ENCODE measurements around the gene IL6R. TPM values are rescaled to one million over a fixed set of nuclear protein-coding genes. Genes with fewer than 3 reads are reported as not detected.

IL6R gene
- total RNA-seq, 1 donor from 2014 or later = 0.78 TPM

GRCh38 chr1:154427173-154428139 lies 22.3 kb downstream of the IL6R start:
- peaks cover 49% of the 10 kb centered on the region for H3K4me1 Mint-ChIP-seq
- H3K36me3 Mint-ChIP-seq = no peaks in the 10 kb centered on the region
- H3K9me3 Mint-ChIP-seq = no peaks in the 10 kb centered on the region
- no peak overlapping the region for H3K4me3 Mint-ChIP-seq
- peak overlapping the region; percentile 79 for H3K27ac Mint-ChIP-seq
- no peak for TF ChIP-seq CTCF (IDR thresholded peaks at IDR 0.05; ENCODE audit: unreplicated experiment)
- no peak for DNase-seq (ENCODE audit: low spot score in 2 of 2, unreplicated experiment in 2 of 2)
- no peaks in the 10 kb centered on the region for H3K27me3 Mint-ChIP-seq (ENCODE audit: low read depth)

- Mint-ChIP-seq H3K27ac (no peak overlapping the region), H3K4me1 (peaks cover 47% of the 10 kb centered on the region), H3K4me3 (no peak overlapping the region), H3K27me3 (ENCODE audit: low read depth) (no peaks in the 10 kb centered on the region), H3K36me3 (no peaks in the 10 kb centered on the region), H3K9me3 (no peaks in the 10 kb centered on the region)
- no peak for TF ChIP-seq CTCF (IDR thresholded peaks at IDR 0.05; ENCODE audit: unreplicated experiment)
- DNase-seq (ENCODE audit: low spot score in 2 of 2, unreplicated experiment in 2 of 2) = no peak
These were observed 24.0 kb downstream of the IL6R start for GRCh38 chr1:154429118-154429517.

GRCh38 chr1:154429841-154430611 lies 24.9 kb downstream of the IL6R start:
- H3K4me1 Mint-ChIP-seq = peaks cover 50% of the 10 kb centered on the region
- no peak for TF ChIP-seq CTCF (IDR thresholded peaks at IDR 0.05; ENCODE audit: unreplicated experiment)
- H3K27ac Mint-ChIP-seq = no peak overlapping the region
- no peak for DNase-seq (ENCODE audit: low spot score in 2 of 2, unreplicated experiment in 2 of 2)
- no peaks in the 10 kb centered on the region for H3K9me3 Mint-ChIP-seq
- no peaks in the 10 kb centered on the region for H3K27me3 Mint-ChIP-seq (ENCODE audit: low read depth)
- H3K4me3 Mint-ChIP-seq = no peak overlapping the region
- no peaks in the 10 kb centered on the region for H3K36me3 Mint-ChIP-seq

- Mint-ChIP-seq H3K36me3 (no peaks in the 10 kb centered on the region), H3K27ac (no peak overlapping the region), H3K9me3 (no peaks in the 10 kb centered on the region), H3K4me1 (peaks cover 50% of the 10 kb centered on the region), H3K27me3 (ENCODE audit: low read depth) (no peaks in the 10 kb centered on the region), H3K4me3 (no peak overlapping the region)
- no peak for TF ChIP-seq CTCF (IDR thresholded peaks at IDR 0.05; ENCODE audit: unreplicated experiment)
- no peak for DNase-seq (ENCODE audit: low spot score in 2 of 2, unreplicated experiment in 2 of 2)
These were observed 25.8 kb downstream of the IL6R start for GRCh38 chr1:154430903-154431302.

GRCh38 chr1:154431586-154432373 lies 26.6 kb downstream of the IL6R start:
- Mint-ChIP-seq H3K36me3 (no peaks in the 10 kb centered on the region), H3K27ac (peak overlapping the region; percentile 18), H3K4me1 (peaks cover 50% of the 10 kb centered on the region), H3K4me3 (no peak overlapping the region), H3K27me3 (ENCODE audit: low read depth) (no peaks in the 10 kb centered on the region), H3K9me3 (no peaks in the 10 kb centered on the region)
- TF ChIP-seq CTCF (IDR thresholded peaks at IDR 0.05; ENCODE audit: unreplicated experiment) = no peak
- DNase-seq (ENCODE audit: low spot score in 2 of 2, unreplicated experiment in 2 of 2) = no peak

Measured in mesothelial cell of epicardium (in vitro differentiated cells).